DLD1 (cell line): ENCODE data around the gene APBA1.

Experiments
- in situ Hi-C: cut with HindIII; loops from 2 replicates; pipeline ENCODE4 v1.10.0; 2017; ENCODE audit warnings: low sequenced_read_pairs

Gene APBA1

GRCh38 chr9:69671879-69672595 lies at the start of gene APBA1:
Gene APBA1, minus strand, starts transcription at chr9:69672371.
- in situ Hi-C loops, result no loop called here

DNA sequence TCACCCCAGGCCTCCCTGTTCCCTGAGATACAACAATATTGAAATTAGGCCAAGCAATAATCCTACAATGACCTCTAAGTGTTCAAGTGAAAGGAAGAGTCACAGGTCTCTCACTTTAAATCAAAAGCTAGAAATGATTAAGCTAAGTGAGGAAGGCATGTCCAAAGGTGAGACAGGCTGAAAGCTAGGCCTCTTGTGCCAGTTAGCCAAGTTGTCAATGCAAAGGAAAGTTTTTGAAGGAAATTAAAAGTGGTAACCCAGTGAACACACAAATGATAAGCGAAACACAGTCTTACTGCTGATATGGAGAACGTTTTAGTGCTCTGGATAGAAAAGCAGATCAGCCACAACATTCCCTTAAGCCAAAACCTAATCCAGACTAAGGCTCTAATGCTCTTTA lies 47.8 kb upstream of the APBA1 start:
- in situ Hi-C loops, result no loop called here

DNA sequence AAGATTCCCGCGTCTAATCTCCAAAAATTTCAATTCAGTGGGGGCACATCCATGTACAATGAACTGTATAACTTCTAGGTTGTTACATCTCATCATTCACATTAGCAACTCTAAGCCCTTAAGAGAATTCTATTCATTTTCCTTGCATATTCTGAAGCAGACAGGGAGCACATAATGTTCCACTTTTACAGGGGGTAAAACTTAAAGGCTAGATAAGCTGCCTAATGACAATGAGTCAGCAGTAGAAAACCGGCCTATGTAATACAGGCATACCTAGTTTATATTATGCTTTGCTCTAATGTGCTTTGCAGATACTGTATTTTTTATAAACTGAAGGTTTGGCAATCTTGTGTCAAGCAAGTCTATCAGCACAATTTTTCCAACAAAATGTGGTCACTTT lies 47.2 kb upstream of the APBA1 start:
- in situ Hi-C loops, result no loop called here

DNA sequence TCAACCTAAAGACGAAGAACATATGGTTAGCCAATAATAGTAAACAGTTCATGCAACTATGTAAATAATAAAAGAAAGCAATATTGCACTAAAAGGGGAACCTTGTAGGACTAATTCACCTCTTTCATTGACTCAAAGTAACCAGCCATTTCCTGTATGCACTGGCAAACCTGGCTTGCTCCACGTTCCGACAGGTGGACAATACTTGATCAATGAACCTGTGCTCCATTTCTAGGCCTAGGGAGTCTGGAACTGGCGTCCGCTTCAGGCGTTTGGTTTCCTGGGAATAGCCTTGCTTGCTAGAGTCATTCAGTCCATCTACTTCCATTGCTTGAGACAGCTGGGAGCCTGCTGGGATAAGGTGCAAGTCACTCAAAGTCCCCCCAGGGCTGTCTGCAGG lies 46.0 kb upstream of the APBA1 start:
- in situ Hi-C loops, result no loop called here

DNA sequence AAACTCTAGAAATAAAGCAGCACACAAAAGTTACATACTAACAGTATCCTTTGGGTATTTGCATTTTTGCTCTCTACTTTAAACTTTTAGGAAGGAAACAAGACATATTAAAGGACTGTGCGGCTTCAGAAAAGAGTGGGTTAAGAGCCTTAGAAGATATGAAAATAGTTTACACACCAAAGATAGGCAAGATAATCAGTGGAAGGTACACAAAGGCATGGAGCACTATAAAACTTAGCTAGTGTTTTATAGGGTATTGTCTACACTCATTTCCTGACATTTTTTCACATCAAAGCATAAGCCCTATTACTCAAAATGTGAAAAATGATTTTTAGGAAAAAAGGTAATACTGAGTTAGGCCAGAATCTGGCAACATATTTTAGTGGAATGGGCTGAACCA lies 43.7 kb upstream of the APBA1 start:
- in situ Hi-C loops, result no loop called here

DNA sequence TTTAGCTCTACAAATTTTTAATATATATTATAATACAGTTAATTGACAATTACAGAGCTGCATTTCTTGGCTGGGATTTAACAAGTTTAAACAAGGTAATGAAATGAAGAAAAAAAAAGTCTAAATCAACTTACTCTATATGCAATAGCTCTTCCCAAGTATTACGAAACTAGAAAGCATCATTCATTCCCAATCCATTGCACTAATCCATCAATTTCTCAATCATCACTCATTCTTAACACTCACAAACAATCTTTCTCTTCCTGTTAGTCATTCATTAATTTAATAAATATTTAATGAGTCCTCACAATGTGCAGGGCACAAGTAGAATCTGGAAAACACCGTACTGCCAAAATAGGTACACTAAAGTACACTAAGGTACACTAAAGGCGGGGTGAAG lies 42.9 kb upstream of the APBA1 start:
- in situ Hi-C loops, result no loop called here

DNA sequence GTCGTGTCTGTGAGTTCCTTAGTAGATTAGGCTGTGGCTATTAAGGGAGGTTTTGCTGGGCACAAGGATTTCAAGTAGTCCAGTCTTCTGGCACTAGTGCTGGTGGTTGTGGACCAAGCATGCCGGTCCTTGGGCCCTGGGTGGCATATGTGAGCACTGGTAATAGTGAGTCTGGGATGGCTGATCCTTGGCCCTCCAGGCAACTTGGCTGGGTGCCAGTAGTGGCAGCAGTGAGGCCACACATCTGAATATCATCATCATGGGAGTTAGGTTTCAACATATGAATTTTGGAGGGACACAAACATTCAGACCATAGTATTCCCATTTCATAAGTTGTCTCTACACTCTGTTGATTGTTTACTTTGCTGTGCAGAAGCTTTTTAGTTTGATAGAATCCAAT lies 25.3 kb upstream of the APBA1 start:
- in situ Hi-C loops, result no loop called here

DNA sequence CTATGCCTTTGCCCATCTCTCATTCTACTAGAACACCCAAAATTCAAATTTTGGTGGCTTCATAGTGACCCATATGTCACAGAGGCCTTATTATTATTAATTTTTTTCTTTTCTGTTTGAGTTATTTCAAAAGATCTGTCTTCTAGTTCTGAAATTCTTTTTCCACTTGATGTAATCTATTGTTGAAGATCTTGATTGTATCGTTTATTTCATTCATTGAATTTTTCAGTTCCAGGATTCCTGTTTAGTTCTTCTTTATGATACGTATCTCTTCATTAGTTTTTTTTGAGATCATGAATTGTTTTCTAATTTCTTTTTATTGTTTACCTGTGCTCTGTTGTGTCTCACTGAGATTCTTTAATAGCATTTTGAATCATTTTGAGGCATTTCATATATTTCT lies 24.6 kb upstream of the APBA1 start:
- in situ Hi-C loops, result no loop called here

DNA sequence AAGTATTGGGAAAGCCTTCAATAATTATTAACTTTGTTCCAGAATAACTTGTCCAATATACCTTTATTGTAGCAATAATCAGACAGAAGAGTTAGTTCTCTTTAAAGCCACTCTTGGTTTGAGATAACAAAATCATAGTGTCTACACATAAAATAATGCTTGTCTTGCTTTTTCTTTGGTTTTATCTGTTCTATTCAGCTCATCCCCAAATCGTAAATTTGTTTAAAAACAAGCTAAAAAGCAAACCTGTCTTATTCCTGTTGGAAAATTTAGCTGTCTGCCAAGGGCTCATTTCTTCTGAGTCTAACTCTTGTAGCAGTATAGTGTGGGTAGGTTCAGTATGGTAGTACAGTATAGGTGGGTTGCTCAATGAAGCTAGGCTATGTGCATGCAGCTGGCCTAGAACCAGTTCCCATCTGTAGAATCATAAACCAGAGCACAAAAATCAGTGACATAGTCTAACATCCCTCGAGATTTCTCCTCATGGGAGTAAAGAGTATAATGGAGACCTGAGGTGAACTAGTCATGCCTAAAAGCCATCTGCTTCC lies 17.9 kb upstream of the APBA1 start:
- in situ Hi-C loops, result no loop called here

DNA sequence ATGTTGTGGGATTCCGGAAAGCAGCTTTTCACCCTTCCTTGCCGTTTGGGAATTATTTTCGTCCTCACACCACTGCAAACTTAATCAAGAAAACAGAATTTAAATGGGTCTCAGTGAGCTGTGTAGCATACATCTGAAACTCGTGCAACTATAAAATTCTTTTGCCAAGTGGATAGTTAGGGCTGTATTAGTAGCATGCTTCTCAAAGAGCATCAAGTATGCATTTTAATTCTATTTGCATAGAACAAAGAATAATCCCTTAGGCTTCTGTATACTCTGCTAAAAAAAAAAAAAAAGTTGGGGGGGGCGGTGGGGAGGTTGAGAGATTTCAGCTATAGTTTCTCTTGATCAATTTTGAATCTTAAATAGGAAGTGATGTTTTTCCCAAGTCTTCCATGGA lies 11.8 kb upstream of the APBA1 start:
- in situ Hi-C loops, result no loop called here

DNA sequence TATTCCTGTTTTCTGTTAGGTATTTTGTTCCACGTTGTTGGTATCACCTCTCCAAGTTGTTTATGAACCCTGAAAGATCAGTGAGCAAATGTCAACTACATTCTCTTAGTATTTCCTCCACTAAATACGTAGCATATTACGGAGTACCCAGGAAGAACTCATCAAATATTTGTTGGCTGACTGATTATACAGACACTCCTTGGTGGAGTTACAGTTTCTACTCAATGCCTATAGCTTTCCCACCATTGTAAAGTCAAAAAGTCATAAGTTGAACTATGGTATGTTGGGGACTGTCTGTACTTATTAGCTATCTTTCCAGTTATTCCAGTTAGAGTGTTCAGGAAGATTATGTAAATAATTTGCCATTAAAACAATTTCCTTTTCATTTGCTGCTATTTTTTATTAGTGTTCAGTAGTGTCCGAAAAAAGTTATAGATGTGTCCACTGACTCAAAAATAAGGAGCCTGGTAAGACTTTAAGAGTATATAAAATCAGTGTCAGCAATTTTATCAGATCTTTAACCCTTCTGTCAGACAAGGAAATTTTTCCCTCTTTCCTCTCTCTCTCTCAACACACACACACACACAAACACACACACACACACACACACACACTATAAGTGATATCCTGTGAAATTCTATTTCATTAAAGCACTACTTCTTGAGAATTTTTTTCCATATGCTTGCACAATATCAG lies 6.8 kb upstream of the APBA1 start:
- in situ Hi-C loops, result no loop called here

GRCh38 chr9:69677931-69678330 lies 5.8 kb upstream of the APBA1 start:
- in situ Hi-C loops, result no loop called here

- in situ Hi-C loops, result no loop called here
Measured at GRCh38 chr9:69675563-69675962, 3.4 kb upstream of the APBA1 start.

- in situ Hi-C loops, result no loop called here
Measured at GRCh38 chr9:69674716-69675438, 2.7 kb upstream of the APBA1 start.

DNA sequence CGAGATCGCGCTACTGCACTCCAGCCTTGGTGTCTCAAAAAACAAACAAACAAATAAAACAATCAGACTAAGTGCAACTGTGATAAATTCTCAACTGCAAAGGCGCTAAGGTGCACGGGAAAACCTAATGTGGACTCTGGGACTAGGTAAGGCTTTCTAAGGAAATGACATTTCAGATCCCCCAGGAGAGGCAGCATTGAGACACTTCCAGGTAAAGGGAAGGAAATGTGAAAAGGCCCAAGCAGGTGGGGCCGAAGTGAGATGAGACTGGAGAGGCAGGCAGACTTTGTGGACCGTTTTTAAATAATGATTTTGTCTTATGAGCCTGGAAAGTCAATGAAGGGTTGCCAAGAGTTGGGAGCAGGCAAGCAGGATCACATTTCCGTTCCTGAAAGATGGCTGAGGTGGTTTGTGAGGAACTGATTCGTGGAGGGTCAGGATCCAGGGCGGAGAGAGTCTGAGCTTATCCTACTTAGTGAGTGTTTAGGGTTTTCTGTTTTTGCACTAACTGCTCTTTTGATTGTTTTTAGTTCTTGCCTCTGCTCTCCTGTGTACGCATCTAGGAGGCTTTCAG lies 2.0 kb upstream of the APBA1 start:
- in situ Hi-C loops, result no loop called here

- in situ Hi-C loops, result no loop called here
Measured at GRCh38 chr9:69673311-69673640, 1.1 kb upstream of the APBA1 start.

DNA sequence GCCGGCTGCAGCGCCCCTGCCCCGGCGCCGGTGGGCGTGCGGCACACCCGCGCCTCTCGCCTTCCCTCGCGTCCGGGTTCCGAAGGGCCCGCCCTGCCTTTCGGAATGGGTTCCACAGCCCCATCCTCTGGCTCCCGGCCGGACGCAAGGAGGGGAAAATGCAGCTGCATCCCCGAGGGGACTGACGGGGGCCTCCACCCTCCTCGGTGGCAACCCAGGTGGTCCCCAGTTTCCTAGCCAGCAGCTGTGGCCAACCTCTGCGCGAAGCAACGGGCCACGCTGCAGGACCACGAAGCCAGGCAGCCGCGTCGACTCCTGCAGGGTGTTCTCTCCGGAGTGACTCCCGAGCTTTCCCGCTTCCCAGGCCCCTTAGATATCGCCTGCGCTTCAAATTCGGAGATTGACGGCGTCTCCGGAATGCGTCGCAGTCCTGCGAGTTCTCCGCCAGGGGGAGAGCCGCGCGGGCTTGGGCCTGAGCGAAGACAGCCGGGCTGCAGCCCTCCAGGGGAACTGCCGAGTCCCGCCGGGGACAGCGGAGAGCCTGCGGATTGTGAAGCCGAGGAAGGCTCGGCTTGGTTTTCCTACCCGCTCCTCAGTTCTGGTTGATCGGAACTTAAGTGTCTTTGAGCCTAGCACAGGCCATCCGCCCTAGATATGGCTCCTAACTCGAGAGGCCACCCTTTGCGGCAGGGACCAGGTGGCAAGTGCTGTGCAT lies 582 bp upstream of the APBA1 start:
- in situ Hi-C loops, result no loop called here

GRCh38 chr9:69671311-69671878 lies 776 bp downstream of the APBA1 start:
- in situ Hi-C loops, result no loop called here

DNA sequence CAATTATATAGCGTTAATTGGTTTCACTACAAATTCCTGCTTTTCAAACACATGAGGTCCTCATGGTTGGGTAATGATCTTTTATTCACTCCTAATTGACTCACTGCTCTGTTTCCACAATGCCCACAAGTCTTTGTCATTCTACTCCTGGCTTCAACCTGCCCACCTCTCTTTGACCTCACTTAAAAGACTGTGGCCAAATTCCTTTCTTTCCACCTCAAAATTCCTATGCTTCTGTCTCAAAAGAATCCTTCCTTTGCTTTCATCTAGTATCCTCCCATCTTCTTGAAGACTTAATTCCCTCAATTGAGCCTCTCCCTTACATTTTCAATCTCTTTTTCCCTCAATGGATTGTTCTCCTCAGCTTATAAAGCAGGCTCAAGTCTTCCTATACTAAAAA lies 4.9 kb downstream of the APBA1 start:
- in situ Hi-C loops, result no loop called here

- in situ Hi-C loops, result no loop called here
Measured at GRCh38 chr9:69660304-69660703, 11.9 kb downstream of the APBA1 start.
